Smooth muscle cell (in vitro differentiated cells): Measurements from ENCODE around the gene LRRC4C. TPM values are rescaled to one million over a fixed set of nuclear protein-coding genes. Genes with fewer than 3 reads are reported as not detected.

ENCODE experiments used
- DNase-seq: peaks from one replicate; lab custom pipeline; 2025; ENCODE audit not compliant: unreplicated experiment; lab: John Stamatoyannopoulos, UW
- H2AFZ ChIP-seq: fragments of 200-600 bp; sonication (generic); 2 replicates; pipeline ENCODE4 v1.6.0; 2016; ENCODE audit warnings: antibody characterized with exemption, low read depth, mild to moderate bottlenecking
- H3F3A ChIP-seq: fragments of 200-600 bp; sonication (generic); 2 replicates; pipeline ENCODE4 v1.6.0; 2017; ENCODE audit warnings: antibody characterized with exemption, low read depth
- H3K27ac ChIP-seq: fragments of 200-600 bp; sonication (generic); 2 replicates; pipeline ENCODE4 v1.5.1; 2016; ENCODE audit warnings: low read depth, mild to moderate bottlenecking
- H3K27me3 ChIP-seq: fragments of 200-600 bp; sonication (generic); 2 replicates; pipeline ENCODE4 v1.6.1; 2016; ENCODE audit warnings: low read depth, mild to moderate bottlenecking
- H3K36me3 ChIP-seq: fragments of 200-600 bp; sonication (generic); 2 replicates; pipeline ENCODE4 v1.5.1; 2016; ENCODE audit warnings: low read depth
- H3K4me1 ChIP-seq: fragments of 200-600 bp; sonication (generic); 2 replicates; pipeline ENCODE4 v1.5.1; 2016; ENCODE audit warnings: low read depth
- H3K4me2 ChIP-seq: fragments of 200-600 bp; sonication (generic); 2 replicates; pipeline ENCODE4 v1.6.0; 2016; ENCODE audit warnings: mild to moderate bottlenecking
- H3K4me3 ChIP-seq: fragments of 200-600 bp; sonication (generic); 2 replicates; pipeline ENCODE4 v1.5.1; 2016; ENCODE audit warnings: mild to moderate bottlenecking
- H3K79me2 ChIP-seq: fragments of 200-600 bp; sonication (generic); 2 replicates; pipeline ENCODE4 v1.6.0; 2016; ENCODE audit warnings: low read depth, mild to moderate bottlenecking
- H3K9ac ChIP-seq: fragments of 200-600 bp; sonication (generic); 2 replicates; pipeline ENCODE4 v1.6.0; 2016; ENCODE audit warnings: low read depth
- H3K9me3 ChIP-seq: fragments of 200-600 bp; sonication (generic); replicated peaks from 2 replicates; pipeline ENCODE4 v1.5.1; 2016; ENCODE audit warnings: low read depth
- H4K20me1 ChIP-seq: fragments of 200-600 bp; sonication (generic); 2 replicates; pipeline ENCODE4 v1.6.0; 2016; ENCODE audit warnings: low read depth
- CTCF ChIP-seq: fragments of 200-600 bp; sonication (generic); IDR thresholded peaks from 2 replicates; pipeline ENCODE4 v1.5.1; 2017; ENCODE audit warnings: borderline replicate concordance, mild to moderate bottlenecking, antibody characterized with exemption; ENCODE audit not compliant: insufficient read depth, poor library complexity, severe bottlenecking
- WGBS: methylation state at CpG from one replicate; pipeline ENCODE4 v1.1.7; 2016; ENCODE audit warnings: low lambda C conversion rate; 5-methylcytosine and 5-hydroxymethylcytosine counted together
- polyA plus RNA-seq: library from polyadenylated mRNA; unstranded; fragments of >200 nt; fragmentation: Nextera tagmentation; extraction: Ambion mirVana; gene quantifications from 2 replicates; pipeline ENCODE4 v1.2.1, GENCODE V29; 2016
- total RNA-seq: library from RNA; depleted of rRNA; stranded (reverse); fragments of >200 nt; gene quantifications from 2 replicates; pipeline ENCODE4 v1.2.3, GENCODE V29; 2014

LRRC4C gene
- total and polyA plus RNA-seq, 2 experiments from 2014 or later = 7.3 to 10.1 TPM

- Histone ChIP-seq H3K9me3 (no peaks in the 10 kb centered on the region), H3F3A (no peaks in the 10 kb centered on the region), H3K79me2 (no peaks in the 10 kb centered on the region), H3K9ac (no peak overlapping the region), H3K4me1 (no peaks in the 10 kb centered on the region), H4K20me1 (no peaks in the 10 kb centered on the region), H3K4me2 (no peak overlapping the region), H2AFZ (no peak overlapping the region), H3K4me3 (no peak overlapping the region), H3K27ac (no peak overlapping the region), H3K27me3 (no peaks in the 10 kb centered on the region), H3K36me3 (no peaks in the 10 kb centered on the region)
- 91% methylated on average over 4 of the region's 4 CpGs for WGBS
- no peak for TF ChIP-seq CTCF
- no peak for DNase-seq
Observed at GRCh38 chr11:40401132-40401853, 1058.2 kb downstream of the LRRC4C start.

GRCh38 chr11:40397141-40397540 is 1062.3 kb downstream of the LRRC4C start:
- no peaks in the 10 kb centered on the region for H4K20me1 ChIP-seq

GRCh38 chr11:40393511-40393910 is 1065.9 kb downstream of the LRRC4C start:
- no peak overlapping the region for H2AFZ ChIP-seq
- H3K79me2 ChIP-seq = no peaks in the 10 kb centered on the region
- H3K9me3 ChIP-seq = no peaks in the 10 kb centered on the region
- H3K36me3 ChIP-seq = no peaks in the 10 kb centered on the region
- 88% methylated on average over 3 of the region's 3 CpGs for WGBS
- no peak for TF ChIP-seq CTCF
- DNase-seq = no peak
- H3K9ac ChIP-seq = no peak overlapping the region
- no peak overlapping the region for H3K4me3 ChIP-seq
- no peaks in the 10 kb centered on the region for H3K27me3 ChIP-seq
- H4K20me1 ChIP-seq = no peaks in the 10 kb centered on the region
- no peaks in the 10 kb centered on the region for H3K4me1 ChIP-seq
- no peak overlapping the region for H3K4me2 ChIP-seq
- no peaks in the 10 kb centered on the region for H3F3A ChIP-seq
- H3K27ac ChIP-seq = no peak overlapping the region

More at GRCh38 chr11:40397141-40397540, 1062.3 kb downstream of the LRRC4C start:
- 58% methylated on average over 3 of the region's 3 CpGs for WGBS
- no peak overlapping the region for H3K4me2 ChIP-seq
- H3K4me3 ChIP-seq = no peak overlapping the region
- no peak overlapping the region for H2AFZ ChIP-seq
- no peak overlapping the region for H3K27ac ChIP-seq
- no peaks in the 10 kb centered on the region for H3K27me3 ChIP-seq
- H3K36me3 ChIP-seq = no peaks in the 10 kb centered on the region
- no peak overlapping the region for H3K9ac ChIP-seq
- H3F3A ChIP-seq = no peaks in the 10 kb centered on the region
- no peaks in the 10 kb centered on the region for H3K4me1 ChIP-seq
- no peaks in the 10 kb centered on the region for H3K9me3 ChIP-seq
- no peak for TF ChIP-seq CTCF
- no peak for DNase-seq
- H3K79me2 ChIP-seq = no peaks in the 10 kb centered on the region

GRCh38 chr11:40391679-40392078 is 1067.8 kb downstream of the LRRC4C start:
- Histone ChIP-seq H3K4me3 (no peak overlapping the region), H3K79me2 (no peaks in the 10 kb centered on the region), H3F3A (no peaks in the 10 kb centered on the region), H3K4me2 (no peak overlapping the region), H3K9ac (no peak overlapping the region), H3K36me3 (no peaks in the 10 kb centered on the region), H4K20me1 (no peaks in the 10 kb centered on the region), H3K4me1 (no peaks in the 10 kb centered on the region), H3K9me3 (no peaks in the 10 kb centered on the region), H3K27ac (no peak overlapping the region), H2AFZ (no peak overlapping the region), H3K27me3 (no peaks in the 10 kb centered on the region)
- TF ChIP-seq CTCF = no peak
- DNase-seq = no peak
- WGBS = 94% methylated on average over 3 of the region's 3 CpGs
